Activated effector memory CD4-positive, alpha-beta T cell treated with Interleukin-2 at 50 U/mL for 16 hours (primary cell): Measurements from ENCODE around the gene UBAP1.
"Not testable (repeated sequence)": the region's sequence is repeated elsewhere in the genome, so short reads cannot be mapped to it uniquely, and the experiment has no call there.

Experiments
- DNase-seq: peaks from one replicate; pipeline ENCODE4 v3.0.0-alpha.2; 2020

The UBAP1 gene

GRCh38 chr9:34178436-34179212 is at the start of gene UBAP1:
Gene UBAP1, plus strand, starts transcription at chr9:34179043. Its CDS starts 41,872 bp downstream, at chr9:34220915.
- peak; percentile 91 for DNase-seq

- DNase-seq = no peak
Measured at GRCh38 chr9:34131571-34131970, 47.3 kb upstream of the UBAP1 start.

- DNase-seq = no peak
Measured at GRCh38 chr9:34133436-34133949, 45.4 kb upstream of the UBAP1 start.

- DNase-seq = no peak
Measured at GRCh38 chr9:34134521-34134920, 44.3 kb upstream of the UBAP1 start.

- not testable (repeated sequence) for DNase-seq
Measured at GRCh38 chr9:34138644-34139043, 40.2 kb upstream of the UBAP1 start.

GRCh38 chr9:34139477-34140146 is 39.2 kb upstream of the UBAP1 start:
- DNase-seq = no peak

GRCh38 chr9:34140853-34141252 is 38.0 kb upstream of the UBAP1 start:
- no peak for DNase-seq

- DNase-seq = no peak
Measured at GRCh38 chr9:34143116-34143515, 35.7 kb upstream of the UBAP1 start.

- no peak for DNase-seq
Measured at GRCh38 chr9:34145165-34145564, 33.7 kb upstream of the UBAP1 start.

GRCh38 chr9:34151398-34151797 is 27.4 kb upstream of the UBAP1 start:
- DNase-seq = no peak

- no peak for DNase-seq
Measured at GRCh38 chr9:34154057-34154456, 24.8 kb upstream of the UBAP1 start.

- DNase-seq = no peak
Measured at GRCh38 chr9:34157318-34157717, 21.5 kb upstream of the UBAP1 start.

GRCh38 chr9:34157898-34158297 is 20.9 kb upstream of the UBAP1 start:
- no peak for DNase-seq

GRCh38 chr9:34158362-34158869 is 20.4 kb upstream of the UBAP1 start:
- DNase-seq = no peak

GRCh38 chr9:34163434-34163833 is 15.4 kb upstream of the UBAP1 start:
- DNase-seq = no peak

- DNase-seq = no peak
Measured at GRCh38 chr9:34169125-34169524, 9.7 kb upstream of the UBAP1 start.

GRCh38 chr9:34170237-34170991 is 8.4 kb upstream of the UBAP1 start:
- DNase-seq = no peak

- DNase-seq = peak; percentile 31
Measured at GRCh38 chr9:34171753-34172535, 6.9 kb upstream of the UBAP1 start.

- DNase-seq = no peak
Measured at GRCh38 chr9:34176089-34176488, 2.8 kb upstream of the UBAP1 start.

GRCh38 chr9:34177593-34178435 is 1.0 kb upstream of the UBAP1 start:
- no peak for DNase-seq
